ENCODE measurements around the gene SLC44A3. TPM values are rescaled to one million over a fixed set of nuclear protein-coding genes. Genes with fewer than 3 reads are reported as not detected.

Gene SLC44A3
- total RNA-seq, 2 donors from 2014 or later, result 55.4 to 71.4 TPM

DNA sequence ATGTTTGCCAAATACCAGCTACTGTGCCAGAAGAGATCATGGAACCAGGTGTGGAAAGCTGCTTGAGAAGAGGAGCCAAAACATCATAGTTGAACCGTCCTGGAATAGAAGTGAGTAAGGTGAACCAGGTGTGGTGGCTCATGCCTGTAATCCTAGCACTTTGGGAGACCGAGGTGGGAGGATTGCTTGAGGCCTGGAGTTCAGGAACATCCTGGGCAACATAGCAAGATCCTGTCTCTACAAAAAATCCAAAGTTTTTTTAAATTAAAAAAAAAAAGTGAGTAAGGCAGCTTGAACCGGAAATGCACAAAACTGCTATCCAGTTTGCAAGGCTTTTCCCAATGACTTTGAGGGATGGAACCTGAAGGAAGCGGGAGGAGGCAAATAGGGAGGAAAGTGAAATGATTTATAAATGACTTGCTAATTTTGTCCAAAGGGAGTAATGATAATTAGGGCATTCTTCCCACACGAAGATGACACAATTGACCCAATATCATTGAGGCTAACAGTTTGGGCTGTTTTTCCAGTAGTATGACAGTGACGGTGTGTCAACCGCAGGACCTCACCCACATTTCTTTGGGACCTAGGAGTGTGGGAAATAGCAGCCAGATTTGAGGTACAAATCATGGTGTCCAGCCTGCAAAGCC is 108.3 kb downstream of the SLC44A3 start:
- H3K36me3 ChIP-seq, result no peaks in the 10 kb centered on the region
- peak overlapping the region; percentile 98 for H3K27ac ChIP-seq
- no peaks in the 10 kb centered on the region for H3K4me1 ChIP-seq
- peak overlapping the region; percentile 74 for H3K4me3 ChIP-seq
- H3K27me3 ChIP-seq, result no peaks in the 10 kb centered on the region
- no peak for DNase-seq
- H3K9ac ChIP-seq (ENCODE audit: low read depth in 2 of 2, low read length in 2 of 2), result peak overlapping the region in 1 of 2 donors; percentile 78
- no peaks in the 10 kb centered on the region for H3K9me3 ChIP-seq
- intact Hi-C loops (cut with DNase I), result loop anchor here (5.0 kb wide), 1 partner anchor 66 kb away; no protein-coding TSS in a partner anchor
- TF ChIP-seq CTCF (IDR thresholded peaks at IDR 0.05), result no peak

GRCh38 chr1:94929351-94930217 is 109.4 kb downstream of the SLC44A3 start:
- no peaks in the 10 kb centered on the region for H3K27me3 ChIP-seq
- no peaks in the 10 kb centered on the region for H3K4me1 ChIP-seq
- no peaks in the 10 kb centered on the region for H3K36me3 ChIP-seq
- intact Hi-C loops (cut with DNase I), result loop anchor here (5.0 kb wide), 1 partner anchor 67 kb away; no protein-coding TSS in a partner anchor
- H3K9me3 ChIP-seq, result no peaks in the 10 kb centered on the region
- no peak for TF ChIP-seq CTCF (IDR thresholded peaks at IDR 0.05)
- H3K27ac ChIP-seq, result peak overlapping the region; percentile 98
- peak overlapping the region; percentile 6 for H3K4me3 ChIP-seq
- peak overlapping the region; percentile 33 to 77 for H3K9ac ChIP-seq (ENCODE audit: low read depth in 2 of 2, low read length in 2 of 2)
- DNase-seq, result peak; percentile 75

DNA sequence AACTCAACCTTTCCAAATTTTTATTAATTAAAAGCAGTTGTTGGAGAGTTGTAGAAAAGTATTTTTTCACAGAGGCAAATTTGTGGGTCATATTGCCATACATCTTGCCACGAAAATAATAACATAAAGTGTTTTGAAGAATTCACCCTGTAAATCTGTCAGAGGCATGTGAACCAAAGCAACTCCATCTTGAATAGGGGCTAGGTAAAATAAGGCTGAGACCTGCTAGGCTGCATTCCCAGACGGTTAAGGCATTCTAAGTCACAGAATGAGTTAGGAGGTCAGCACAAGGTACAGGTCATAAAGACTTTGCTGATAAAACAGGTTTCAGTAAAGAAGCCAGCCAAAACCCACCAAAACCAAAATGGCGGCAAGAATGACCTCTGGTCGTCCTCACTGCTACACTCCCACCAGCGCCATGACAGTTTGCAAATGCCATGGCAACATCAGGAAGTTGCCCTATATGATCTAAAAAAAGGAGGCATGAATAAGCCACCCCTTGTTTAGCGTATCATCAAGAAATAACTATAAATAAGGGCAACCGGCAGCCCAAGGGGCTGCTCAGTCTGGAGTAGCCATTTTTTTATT is 111.2 kb downstream of the SLC44A3 start:
- no peak for TF ChIP-seq CTCF (IDR thresholded peaks at IDR 0.05)
- Histone ChIP-seq H3K9me3 (no peaks in the 10 kb centered on the region), H3K36me3 (no peaks in the 10 kb centered on the region), H3K4me3 (no peak overlapping the region), H3K9ac (ENCODE audit: low read depth in 2 of 2, low read length in 2 of 2) (no peak overlapping the region), H3K4me1 (no peaks in the 10 kb centered on the region), H3K27ac (no peak overlapping the region), H3K27me3 (no peaks in the 10 kb centered on the region)
- intact Hi-C loops (cut with DNase I), result no loop called here
- no peak for DNase-seq

GRCh38 chr1:94934551-94934950 is 114.4 kb downstream of the SLC44A3 start:
- H3K4me3 ChIP-seq, result no peak overlapping the region
- no peak overlapping the region for H3K9ac ChIP-seq (ENCODE audit: low read depth in 2 of 2, low read length in 2 of 2)
- TF ChIP-seq CTCF (IDR thresholded peaks at IDR 0.05), result no peak
- no peaks in the 10 kb centered on the region for H3K9me3 ChIP-seq
- H3K27me3 ChIP-seq, result no peaks in the 10 kb centered on the region
- intact Hi-C loops (cut with DNase I), result no loop called here
- H3K4me1 ChIP-seq, result no peaks in the 10 kb centered on the region
- no peak for DNase-seq
- H3K27ac ChIP-seq, result no peak overlapping the region
- no peaks in the 10 kb centered on the region for H3K36me3 ChIP-seq

DNA sequence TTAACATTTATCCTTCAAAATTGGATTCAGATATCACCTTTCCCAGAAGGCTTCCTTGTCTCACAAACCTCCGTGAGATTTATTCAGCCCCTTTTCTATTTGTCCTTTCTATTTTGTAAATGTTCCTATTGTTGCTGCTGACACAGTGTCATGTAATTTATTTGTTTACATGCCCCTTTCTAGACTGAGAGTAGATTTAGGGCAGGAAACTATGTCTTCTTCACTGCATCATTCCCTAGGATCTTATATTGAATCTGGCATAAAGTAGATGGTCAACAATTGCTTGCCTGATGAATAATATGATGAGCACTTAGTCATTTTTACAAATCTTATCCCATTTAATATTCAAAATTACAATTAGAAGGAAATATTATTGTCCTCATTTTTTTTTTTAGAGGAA is 114.9 kb downstream of the SLC44A3 start:
- no peak overlapping the region for H3K4me3 ChIP-seq
- H3K4me1 ChIP-seq, result no peaks in the 10 kb centered on the region
- no peaks in the 10 kb centered on the region for H3K36me3 ChIP-seq
- DNase-seq, result no peak
- no peak overlapping the region for H3K27ac ChIP-seq
- intact Hi-C loops (cut with DNase I), result no loop called here
- no peak for TF ChIP-seq CTCF (IDR thresholded peaks at IDR 0.05)
- H3K27me3 ChIP-seq, result no peaks in the 10 kb centered on the region
- no peak overlapping the region for H3K9ac ChIP-seq (ENCODE audit: low read depth in 2 of 2, low read length in 2 of 2)
- H3K9me3 ChIP-seq, result no peaks in the 10 kb centered on the region
